ENCODE measurements around the gene BIRC6.

- TF ChIP-seq FOXP2 (optimal IDR thresholded peaks at IDR 0.05; ENCODE audit: borderline replicate concordance, extremely low read depth, extremely low read length, insufficient read depth) (no peak), POLR2AphosphoS5 (IDR thresholded peaks at IDR 0.05; ENCODE audit: low read depth, low read length) (no peak), REST (IDR thresholded peaks at IDR 0.05; ENCODE audit: insufficient read depth in 1 of 2, low read depth in 2 of 2, low read length in 2 of 2) (no peak)
Observed at GRCh38 chr2:32591669-32592463, 235.0 kb downstream of the BIRC6 start.
